DND-41 (cell line): ENCODE measurements around the gene GUCY2D.

Experiments used
- ATAC-seq: fragments of 200-7000 bp; cut with Tn5 transposase; 3 replicates; pipeline ENCODE4 v1.9.1; 2021; ENCODE audit warnings: low read depth; ENCODE audit not compliant: insufficient read depth
- DNase-seq: peaks from one replicate; pipeline ENCODE4 v3.0.0-alpha.2; 2020
- H2AFZ ChIP-seq: 2 replicates; pipeline ENCODE4 v1.6.0; 2012; ENCODE audit warnings: low read depth, low read length
- H3K27ac ChIP-seq: 2 replicates; pipeline ENCODE4 v1.5.1; 2012; ENCODE audit warnings: low read length, inconsistent platforms
- H3K27me3 ChIP-seq: fragments of 200-600 bp; sonication (generic); 2 replicates; pipeline ENCODE4 v1.6.0; 2012; ENCODE audit warnings: low read length, mild to moderate bottlenecking, inconsistent platforms; ENCODE audit not compliant: insufficient read depth, poor library complexity
- H3K36me3 ChIP-seq: 2 replicates; pipeline ENCODE4 v1.5.1; 2012; ENCODE audit warnings: low read length, inconsistent platforms; ENCODE audit not compliant: insufficient read depth
- H3K4me1 ChIP-seq: 2 replicates; pipeline ENCODE4 v1.5.1; 2012; ENCODE audit warnings: mild to moderate bottlenecking, low read length; ENCODE audit not compliant: insufficient read depth
- H3K4me2 ChIP-seq: 2 replicates; pipeline ENCODE4 v1.6.0; 2012; ENCODE audit warnings: mild to moderate bottlenecking, moderate library complexity, low read length, inconsistent platforms; ENCODE audit not compliant: insufficient read depth
- H3K4me3 ChIP-seq, 2 experiments: fragments of 200-600 bp in 1 of 2; shearing (Covaris generic) in 1 of 2; 2 replicates each; pipeline ENCODE4 v1.5.1; 2012 to 2016; ENCODE audit warnings: inconsistent platforms in 2 of 2, low read length in 2 of 2, mild to moderate bottlenecking in 2 of 2, low read depth in 1 of 2, moderate library complexity in 1 of 2
- H3K79me2 ChIP-seq: 2 replicates; pipeline ENCODE4 v1.6.0; 2012; ENCODE audit warnings: low read length, inconsistent platforms; ENCODE audit not compliant: insufficient read depth
- H3K9ac ChIP-seq: 2 replicates; pipeline ENCODE4 v1.6.0; 2012; ENCODE audit warnings: low read depth, mild to moderate bottlenecking, inconsistent platforms, low read length, moderate library complexity
- H3K9me3 ChIP-seq: 2 replicates; pipeline ENCODE4 v1.5.1; 2012; ENCODE audit warnings: low read length, moderate library complexity, mild to moderate bottlenecking, inconsistent platforms; ENCODE audit not compliant: insufficient read depth, severe bottlenecking
- H4K20me1 ChIP-seq: 2 replicates; pipeline ENCODE4 v1.6.0; 2012; ENCODE audit warnings: low read length; ENCODE audit not compliant: insufficient read depth
- EZH2 ChIP-seq: IDR thresholded peaks from 3 replicates; pipeline ENCODE4 v1.6.1; 2012; ENCODE audit warnings: borderline replicate concordance, low read depth, mild to moderate bottlenecking, moderate library complexity, low read length, inconsistent platforms; ENCODE audit not compliant: severe bottlenecking
- TF ChIP-seq, protein P1 (sequence below): IDR thresholded peaks from 2 replicates; pipeline ENCODE4 v1.5.1; 2012; ENCODE audit warnings: borderline replicate concordance, low read length, moderate library complexity, mild to moderate bottlenecking; ENCODE audit not compliant: poor library complexity, severe bottlenecking; ENCODE audit errors: extremely low read depth

The GUCY2D gene

DNA sequence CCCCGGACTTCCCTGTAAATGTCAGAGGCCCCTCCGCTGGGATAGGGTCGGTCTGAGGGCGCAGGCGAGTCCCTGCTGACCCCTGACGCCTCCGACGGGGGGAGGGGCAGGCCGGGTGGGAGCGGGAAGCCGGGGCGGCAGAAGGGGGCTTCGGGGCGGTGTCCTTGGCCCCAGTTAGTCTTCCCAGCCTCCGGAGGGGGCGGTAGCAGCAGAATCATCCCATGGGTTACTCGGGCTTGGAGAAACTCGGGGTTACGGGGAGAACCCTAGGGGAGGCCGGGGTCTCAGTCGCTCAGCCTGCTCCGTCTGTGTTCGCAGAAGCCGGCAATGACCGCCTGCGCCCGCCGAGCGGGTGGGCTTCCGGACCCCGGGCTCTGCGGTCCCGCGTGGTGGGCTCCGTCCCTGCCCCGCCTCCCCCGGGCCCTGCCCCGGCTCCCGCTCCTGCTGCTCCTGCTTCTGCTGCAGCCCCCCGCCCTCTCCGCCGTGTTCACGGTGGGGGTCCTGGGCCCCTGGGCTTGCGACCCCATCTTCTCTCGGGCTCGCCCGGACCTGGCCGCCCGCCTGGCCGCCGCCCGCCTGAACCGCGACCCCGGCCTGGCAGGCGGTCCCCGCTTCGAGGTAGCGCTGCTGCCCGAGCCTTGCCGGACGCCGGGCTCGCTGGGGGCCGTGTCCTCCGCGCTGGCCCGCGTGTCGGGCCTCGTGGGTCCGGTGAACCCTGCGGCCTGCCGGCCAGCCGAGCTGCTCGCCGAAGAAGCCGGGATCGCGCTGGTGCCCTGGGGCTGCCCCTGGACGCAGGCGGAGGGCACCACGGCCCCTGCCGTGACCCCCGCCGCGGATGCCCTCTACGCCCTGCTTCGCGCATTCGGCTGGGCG, 542 bp downstream of the GUCY2D start:
- TF ChIP-seq EZH2: no peak
- TF ChIP-seq, protein P1, sequence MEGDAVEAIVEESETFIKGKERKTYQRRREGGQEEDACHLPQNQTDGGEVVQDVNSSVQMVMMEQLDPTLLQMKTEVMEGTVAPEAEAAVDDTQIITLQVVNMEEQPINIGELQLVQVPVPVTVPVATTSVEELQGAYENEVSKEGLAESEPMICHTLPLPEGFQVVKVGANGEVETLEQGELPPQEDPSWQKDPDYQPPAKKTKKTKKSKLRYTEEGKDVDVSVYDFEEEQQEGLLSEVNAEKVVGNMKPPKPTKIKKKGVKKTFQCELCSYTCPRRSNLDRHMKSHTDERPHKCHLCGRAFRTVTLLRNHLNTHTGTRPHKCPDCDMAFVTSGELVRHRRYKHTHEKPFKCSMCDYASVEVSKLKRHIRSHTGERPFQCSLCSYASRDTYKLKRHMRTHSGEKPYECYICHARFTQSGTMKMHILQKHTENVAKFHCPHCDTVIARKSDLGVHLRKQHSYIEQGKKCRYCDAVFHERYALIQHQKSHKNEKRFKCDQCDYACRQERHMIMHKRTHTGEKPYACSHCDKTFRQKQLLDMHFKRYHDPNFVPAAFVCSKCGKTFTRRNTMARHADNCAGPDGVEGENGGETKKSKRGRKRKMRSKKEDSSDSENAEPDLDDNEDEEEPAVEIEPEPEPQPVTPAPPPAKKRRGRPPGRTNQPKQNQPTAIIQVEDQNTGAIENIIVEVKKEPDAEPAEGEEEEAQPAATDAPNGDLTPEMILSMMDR: no peak
- Histone ChIP-seq H2AFZ (no peak overlapping the region), H3K4me1 (no peaks in the 10 kb centered on the region), H3K36me3 (no peaks in the 10 kb centered on the region), H3K4me2 (no peak overlapping the region), H3K27ac (no peak overlapping the region), H3K27me3 (peaks cover 7% of the 10 kb centered on the region), H3K4me3 (no peak overlapping the region), H3K9me3 (no peaks in the 10 kb centered on the region), H3K79me2 (no peaks in the 10 kb centered on the region), H3K9ac (no peak overlapping the region), H4K20me1 (no peaks in the 10 kb centered on the region)
- ATAC-seq (no peak), DNase-seq (no peak)

GRCh38 chr17:8003594-8004181, 1.3 kb downstream of the GUCY2D start:
- Histone ChIP-seq H3K4me3 (no peak overlapping the region), H4K20me1 (no peaks in the 10 kb centered on the region), H3K9ac (no peak overlapping the region), H3K27me3 (peaks cover 7% of the 10 kb centered on the region), H2AFZ (no peak overlapping the region), H3K9me3 (no peaks in the 10 kb centered on the region), H3K4me2 (no peak overlapping the region), H3K36me3 (no peaks in the 10 kb centered on the region), H3K79me2 (no peaks in the 10 kb centered on the region), H3K4me1 (no peaks in the 10 kb centered on the region), H3K27ac (no peak overlapping the region)
- TF ChIP-seq EZH2: no peak
- TF ChIP-seq, protein P1: no peak
- ATAC-seq (no peak), DNase-seq (no peak)

DNA sequence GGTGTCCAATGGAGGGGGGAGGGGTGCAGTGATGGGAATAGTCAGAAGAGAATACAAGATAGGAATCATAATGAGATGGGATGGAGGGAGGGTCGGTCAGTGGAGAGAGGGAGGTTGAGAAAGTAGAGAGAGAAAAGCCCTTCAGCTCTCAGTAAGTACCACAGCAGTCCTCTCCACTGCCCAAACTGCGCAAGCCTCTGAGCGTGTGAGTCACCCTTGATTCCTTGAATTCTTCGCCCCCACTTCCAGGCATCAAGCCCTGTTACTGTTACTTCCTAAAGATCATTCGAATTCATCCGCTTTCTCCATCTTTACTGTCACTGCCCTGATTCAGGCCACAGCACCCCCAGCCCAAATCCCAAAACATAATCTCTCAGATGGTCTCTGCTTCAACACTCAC, 2.5 kb downstream of the GUCY2D start:
- DNase-seq (no peak), ATAC-seq (no peak)
- Histone ChIP-seq H3K9me3 (no peaks in the 10 kb centered on the region), H3K36me3 (no peaks in the 10 kb centered on the region), H3K4me2 (no peak overlapping the region), H3K27me3 (peaks cover 7% of the 10 kb centered on the region), H2AFZ (no peak overlapping the region), H3K79me2 (no peaks in the 10 kb centered on the region), H3K4me1 (no peaks in the 10 kb centered on the region), H4K20me1 (no peaks in the 10 kb centered on the region), H3K9ac (no peak overlapping the region), H3K4me3 (no peak overlapping the region), H3K27ac (no peak overlapping the region)
- TF ChIP-seq, protein P1: no peak
- no peak for TF ChIP-seq EZH2
